GM21515 (cell line): ENCODE results near the gene ZNF608.

Experiments
- ATAC-seq: cut with Tn5 transposase; IDR thresholded peaks from one replicate; pipeline ENCODE4 v1.9.1; 2021; ENCODE audit not compliant: unreplicated experiment

The ZNF608 gene

GRCh38 chr5:124721229-124721735 is 25.2 kb downstream of the ZNF608 start:
- no peak for ATAC-seq

- no peak for ATAC-seq
These were observed 25.8 kb downstream of the ZNF608 start for GRCh38 chr5:124720593-124720992.

GRCh38 chr5:124719113-124719967 is 27.1 kb downstream of the ZNF608 start:
- ATAC-seq: no peak

GRCh38 chr5:124718380-124718789 is 28.1 kb downstream of the ZNF608 start:
- ATAC-seq: no peak

- no peak for ATAC-seq
These were observed 30.3 kb downstream of the ZNF608 start for GRCh38 chr5:124716169-124716568.

- no peak for ATAC-seq
These were observed 31.5 kb downstream of the ZNF608 start for GRCh38 chr5:124714910-124715309.

- ATAC-seq: no peak
These were observed 32.8 kb downstream of the ZNF608 start for GRCh38 chr5:124713595-124713994.

GRCh38 chr5:124712731-124713305 is 33.6 kb downstream of the ZNF608 start:
- no peak for ATAC-seq

GRCh38 chr5:124708086-124708485 is 38.4 kb downstream of the ZNF608 start:
- no peak for ATAC-seq

- peak; percentile 34 for ATAC-seq
These were observed 38.9 kb downstream of the ZNF608 start for GRCh38 chr5:124707520-124707919.

- ATAC-seq: no peak
These were observed 39.6 kb downstream of the ZNF608 start for GRCh38 chr5:124706729-124707361.

GRCh38 chr5:124706051-124706450 is 40.4 kb downstream of the ZNF608 start:
- ATAC-seq: no peak

- no peak for ATAC-seq
These were observed 40.9 kb downstream of the ZNF608 start for GRCh38 chr5:124705577-124705976.

GRCh38 chr5:124704594-124705284 is 41.7 kb downstream of the ZNF608 start:
- peak; percentile 73 for ATAC-seq

GRCh38 chr5:124703995-124704394 is 42.4 kb downstream of the ZNF608 start:
- ATAC-seq: no peak

GRCh38 chr5:124702525-124702924 is 43.9 kb downstream of the ZNF608 start:
- ATAC-seq: no peak

- no peak for ATAC-seq
These were observed 44.5 kb downstream of the ZNF608 start for GRCh38 chr5:124701873-124702425.

- no peak for ATAC-seq
These were observed 45.4 kb downstream of the ZNF608 start for GRCh38 chr5:124701016-124701415.

GRCh38 chr5:124700333-124700732 is 46.1 kb downstream of the ZNF608 start:
- ATAC-seq: no peak

GRCh38 chr5:124698770-124699169 is 47.7 kb downstream of the ZNF608 start:
- ATAC-seq: no peak
